ENCODE measurements around the gene ATG7. TPM values are rescaled to one million over a fixed set of nuclear protein-coding genes. Genes with fewer than 3 reads are reported as not detected.
A peak's percentile ranks its signal among the peaks of the same experiment; 100 is the strongest.

ATG7 gene
- total RNA-seq, 1 donor, result 97.9 TPM

DNA sequence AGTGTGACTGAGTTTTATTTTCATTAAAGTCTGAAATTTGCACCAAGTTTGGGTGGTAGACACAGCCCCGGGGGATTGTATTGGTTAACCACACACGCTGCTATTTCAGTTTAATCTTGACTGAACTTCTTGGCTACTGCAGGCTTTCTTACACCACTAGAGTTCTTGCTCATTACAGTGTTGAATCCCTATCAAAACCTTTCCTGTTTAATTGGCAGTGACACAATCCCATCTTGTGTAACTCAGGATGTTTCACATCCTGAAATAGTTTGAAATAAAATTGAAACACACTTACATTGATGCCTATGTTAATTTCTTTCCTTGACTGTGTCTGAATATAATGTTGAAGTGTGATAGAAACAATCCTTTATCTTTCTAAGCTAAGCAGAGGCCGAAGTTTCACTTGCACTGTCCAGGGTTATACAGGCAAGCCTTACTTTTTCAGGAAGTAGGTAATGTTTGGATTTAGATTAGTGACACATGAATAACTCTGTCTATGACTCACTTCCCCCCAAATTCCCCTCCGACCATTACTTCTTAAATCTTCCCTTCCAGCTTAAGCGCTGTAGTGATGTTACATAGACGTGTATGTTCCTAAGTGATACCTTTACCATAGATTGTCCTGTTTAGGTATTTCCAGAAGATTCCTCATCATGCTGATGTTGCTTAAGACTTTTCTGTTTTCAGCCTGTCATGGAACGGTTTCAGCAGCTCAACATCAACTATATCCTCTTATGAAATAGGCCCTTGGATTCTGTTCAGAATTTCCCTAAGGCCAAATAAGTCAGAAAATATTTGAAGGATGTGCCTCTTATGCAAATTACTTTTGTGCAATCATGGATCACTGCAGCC is 16.8 kb downstream of the ATG7 start:
- no peak for TF ChIP-seq CTCF (IDR thresholded peaks at IDR 0.05; ENCODE audit: insufficient read depth, low read length)
- peak; percentile 96 for DNase-seq (ENCODE audit: low read depth)
- no peak overlapping the region for H3K4me3 ChIP-seq (ENCODE audit: low read depth, low read length)

GRCh38 chr3:11289864-11290263 is 17.7 kb downstream of the ATG7 start:
- no peak overlapping the region for H3K4me3 ChIP-seq (ENCODE audit: low read depth, low read length)
- no peak for TF ChIP-seq CTCF (IDR thresholded peaks at IDR 0.05; ENCODE audit: insufficient read depth, low read length)
- DNase-seq (ENCODE audit: low read depth), result no peak

- no peak for TF ChIP-seq CTCF (IDR thresholded peaks at IDR 0.05; ENCODE audit: insufficient read depth, low read length)
- peak; percentile 58 for DNase-seq (ENCODE audit: low read depth)
- no peak overlapping the region for H3K4me3 ChIP-seq (ENCODE audit: low read depth, low read length)
Measured at GRCh38 chr3:11290743-11291680, 18.8 kb downstream of the ATG7 start.

GRCh38 chr3:11291808-11292207 is 19.6 kb downstream of the ATG7 start:
- no peak for DNase-seq (ENCODE audit: low read depth)
- no peak for TF ChIP-seq CTCF (IDR thresholded peaks at IDR 0.05; ENCODE audit: insufficient read depth, low read length)
- no peak overlapping the region for H3K4me3 ChIP-seq (ENCODE audit: low read depth, low read length)

DNA sequence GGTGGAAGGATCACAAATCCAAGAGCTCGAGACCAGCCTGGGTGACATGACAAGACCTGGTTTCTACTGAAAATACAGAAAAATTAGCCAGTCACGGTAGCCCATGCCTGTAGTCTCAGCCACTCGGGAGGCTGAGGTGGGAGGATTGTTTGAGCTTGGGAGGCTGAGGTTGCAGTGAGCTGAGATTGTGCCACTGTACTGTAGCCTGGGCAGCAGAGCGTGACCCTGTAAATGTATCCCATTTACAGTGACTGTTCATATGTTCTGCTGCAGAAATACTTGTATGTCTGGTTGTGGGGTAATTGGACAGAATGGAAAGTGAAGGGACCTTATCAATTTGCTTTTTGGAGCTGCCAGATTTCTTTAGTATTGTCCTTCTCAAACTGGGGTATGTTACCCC is 24.9 kb downstream of the ATG7 start:
- TF ChIP-seq CTCF (IDR thresholded peaks at IDR 0.05; ENCODE audit: insufficient read depth, low read length), result no peak
- H3K4me3 ChIP-seq (ENCODE audit: low read depth, low read length), result no peak overlapping the region
- DNase-seq (ENCODE audit: low read depth), result no peak

- TF ChIP-seq CTCF (IDR thresholded peaks at IDR 0.05; ENCODE audit: insufficient read depth, low read length), result no peak
- DNase-seq (ENCODE audit: low read depth), result no peak
- H3K4me3 ChIP-seq (ENCODE audit: low read depth, low read length), result no peak overlapping the region
Measured at GRCh38 chr3:11300970-11301369, 28.8 kb downstream of the ATG7 start.
